Astrocyte (in vitro differentiated cells and primary cell): Measurements from ENCODE around the gene CCDC187. TPM values are rescaled to one million over a fixed set of nuclear protein-coding genes. Genes with fewer than 3 reads are reported as not detected.

Source experiments
- DNase-seq: peaks from one replicate; pipeline ENCODE4 v3.0.0-alpha.2; 2010; ENCODE audit warnings: low read depth
- FAIRE-seq: peaks from 2 replicates; lab custom pipeline; 2011; peaks lifted over from hg19 to GRCh38; lab: Jason Lieb, UNC
- H2AFZ ChIP-seq: 2 replicates; pipeline ENCODE4 v1.6.0; 2012; ENCODE audit warnings: low read depth, low read length, inconsistent platforms
- H3K27ac ChIP-seq: 2 replicates; pipeline ENCODE4 v1.5.1; 2011; ENCODE audit warnings: low read depth, low read length, inconsistent platforms
- H3K27me3 ChIP-seq: 2 replicates; pipeline ENCODE4 v1.6.0; 2011; ENCODE audit warnings: low read length, inconsistent platforms; ENCODE audit not compliant: insufficient read depth
- H3K36me3 ChIP-seq: 2 replicates; pipeline ENCODE4 v1.5.1; 2011; ENCODE audit warnings: low read length, inconsistent platforms; ENCODE audit not compliant: insufficient read depth
- H3K4me1 ChIP-seq: 2 replicates; pipeline ENCODE4 v1.5.1; 2011; ENCODE audit warnings: low read length, inconsistent platforms; ENCODE audit not compliant: insufficient read depth
- H3K4me2 ChIP-seq: 2 replicates; pipeline ENCODE4 v1.6.0; 2012; ENCODE audit warnings: low read length, inconsistent platforms
- H3K4me3 ChIP-seq: 2 replicates; pipeline ENCODE4 v1.5.1; 2011; ENCODE audit warnings: low read depth, mild to moderate bottlenecking, low read length, inconsistent platforms; ENCODE audit not compliant: insufficient read depth
- H3K79me2 ChIP-seq: 2 replicates; pipeline ENCODE4 v1.6.0; 2012; ENCODE audit warnings: mild to moderate bottlenecking, low read length, inconsistent platforms; ENCODE audit not compliant: insufficient read depth
- H3K9ac ChIP-seq: 2 replicates; pipeline ENCODE4 v1.6.0; 2012; ENCODE audit warnings: mild to moderate bottlenecking, low read length, inconsistent platforms
- H3K9me3 ChIP-seq: 2 replicates; pipeline ENCODE4 v1.5.1; 2012; ENCODE audit warnings: low read depth, mild to moderate bottlenecking, low read length, inconsistent platforms; ENCODE audit not compliant: insufficient read depth
- H4K20me1 ChIP-seq: 2 replicates; pipeline ENCODE4 v1.6.0; 2012; ENCODE audit warnings: low read length, inconsistent platforms; ENCODE audit not compliant: insufficient read depth
- H3K27ac Mint-ChIP-seq: one replicate; pipeline ENCODE4 v1.8.0; 2021; ENCODE audit warnings: mild to moderate bottlenecking, mixed read lengths; ENCODE audit not compliant: unreplicated experiment
- H3K27me3 Mint-ChIP-seq: one replicate; pipeline ENCODE4 v1.8.0; 2021; ENCODE audit warnings: low read depth, mixed read lengths; ENCODE audit not compliant: unreplicated experiment
- H3K36me3 Mint-ChIP-seq: one replicate; pipeline ENCODE4 v1.8.0; 2021; ENCODE audit warnings: low read depth, mixed read lengths; ENCODE audit not compliant: unreplicated experiment
- H3K4me1 Mint-ChIP-seq: one replicate; pipeline ENCODE4 v1.8.0; 2021; ENCODE audit warnings: low read depth, mixed read lengths; ENCODE audit not compliant: unreplicated experiment
- H3K4me3 Mint-ChIP-seq: one replicate; pipeline ENCODE4 v1.8.0; 2021; ENCODE audit warnings: mild to moderate bottlenecking, moderate library complexity, mixed read lengths; ENCODE audit not compliant: unreplicated experiment
- H3K9me3 Mint-ChIP-seq: one replicate; pipeline ENCODE4 v1.8.0; 2021; ENCODE audit warnings: mild to moderate bottlenecking, mixed read lengths; ENCODE audit not compliant: unreplicated experiment
- CTCF ChIP-seq: IDR thresholded peaks from 2 replicates; pipeline ENCODE4 v1.5.1; 2011; ENCODE audit warnings: low read depth, mild to moderate bottlenecking, inconsistent platforms, low read length, moderate library complexity; ENCODE audit not compliant: insufficient read depth
- EZH2 ChIP-seq: IDR thresholded peaks from 2 replicates; pipeline ENCODE4 v1.6.1; 2012; ENCODE audit warnings: mild to moderate bottlenecking, low read length, inconsistent platforms; ENCODE audit not compliant: insufficient read depth
- total RNA-seq: library from RNA; stranded (reverse); gene quantifications from 2 replicates; pipeline ENCODE4 v1.2.1, GENCODE V29; 2021

CCDC187 gene
- total RNA-seq, 1 donor from 2014 or later, result 0.09 TPM

GRCh38 chr9:136284951-136285350, 18.9 kb downstream of the CCDC187 start:
- Histone ChIP-seq H3K9me3 (no peaks in the 10 kb centered on the region), H3K27me3 (peaks cover 9% of the 10 kb centered on the region), H3K36me3 (no peaks in the 10 kb centered on the region), H3K9ac (no peak overlapping the region), H3K4me3 (no peak overlapping the region), H3K27ac (no peak overlapping the region), H3K79me2 (no peaks in the 10 kb centered on the region), H3K4me2 (no peak overlapping the region), H3K4me1 (no peaks in the 10 kb centered on the region), H4K20me1 (no peaks in the 10 kb centered on the region), H2AFZ (no peak overlapping the region)
- Mint-ChIP-seq H3K27me3 (peaks cover 20% of the 10 kb centered on the region), H3K27ac (no peak overlapping the region), H3K4me1 (no peaks in the 10 kb centered on the region), H3K36me3 (peaks cover 1% of the 10 kb centered on the region), H3K9me3 (no peaks in the 10 kb centered on the region), H3K4me3 (no peak overlapping the region)
- no peak for DNase-seq
- TF ChIP-seq CTCF, result no peak
- no peak for TF ChIP-seq EZH2
- FAIRE-seq, result no peak

GRCh38 chr9:136284311-136284710, 19.6 kb downstream of the CCDC187 start:
- Histone ChIP-seq H3K36me3 (no peaks in the 10 kb centered on the region), H3K4me1 (no peaks in the 10 kb centered on the region), H3K9ac (no peak overlapping the region), H3K27ac (no peak overlapping the region), H3K4me3 (no peak overlapping the region), H3K27me3 (peaks cover 12% of the 10 kb centered on the region), H3K4me2 (no peak overlapping the region), H2AFZ (no peak overlapping the region), H4K20me1 (no peaks in the 10 kb centered on the region), H3K79me2 (no peaks in the 10 kb centered on the region), H3K9me3 (no peaks in the 10 kb centered on the region)
- Mint-ChIP-seq H3K27ac (no peak overlapping the region), H3K4me3 (no peak overlapping the region), H3K9me3 (no peaks in the 10 kb centered on the region), H3K4me1 (no peaks in the 10 kb centered on the region), H3K27me3 (peaks cover 23% of the 10 kb centered on the region), H3K36me3 (peaks cover 1% of the 10 kb centered on the region)
- DNase-seq, result no peak
- no peak for TF ChIP-seq EZH2
- TF ChIP-seq CTCF, result no peak
- no peak for FAIRE-seq

GRCh38 chr9:136283291-136284235, 20.3 kb downstream of the CCDC187 start:
- no peaks in the 10 kb centered on the region for H3K79me2 ChIP-seq
- FAIRE-seq (no peak), DNase-seq (peak; percentile 23)
- H3K36me3 ChIP-seq, result no peaks in the 10 kb centered on the region
- H3K4me2 ChIP-seq, result peak overlapping the region; percentile 38
- no peak overlapping the region for H3K27ac ChIP-seq
- H3K27me3 Mint-ChIP-seq, result peaks cover 28% of the 10 kb centered on the region
- H3K27ac Mint-ChIP-seq, result no peak overlapping the region
- H3K9ac ChIP-seq, result no peak overlapping the region
- H3K9me3 ChIP-seq, result no peaks in the 10 kb centered on the region
- H3K4me1 Mint-ChIP-seq, result no peaks in the 10 kb centered on the region
- peaks cover 1% of the 10 kb centered on the region for H3K36me3 Mint-ChIP-seq
- no peak overlapping the region for H2AFZ ChIP-seq
- no peak overlapping the region for H3K4me3 Mint-ChIP-seq
- no peaks in the 10 kb centered on the region for H4K20me1 ChIP-seq
- TF ChIP-seq EZH2, result no peak
- peak; percentile 50 for TF ChIP-seq CTCF
- no peak overlapping the region for H3K4me3 ChIP-seq
- peaks cover 12% of the 10 kb centered on the region for H3K27me3 ChIP-seq
- no peaks in the 10 kb centered on the region for H3K9me3 Mint-ChIP-seq
- no peaks in the 10 kb centered on the region for H3K4me1 ChIP-seq
